WERI-Rb-1 (cell line): ENCODE measurements around the gene UBE2G1.

ENCODE experiments used
- DNase-seq: peaks from one replicate; pipeline ENCODE4 v3.0.0-alpha.2; 2020
- H3K27ac ChIP-seq: fragments of 250-450 bp; sonication (Bioruptor Pico); 2 replicates; pipeline ENCODE4 v1.5.1; 2020; ENCODE audit warnings: mild to moderate bottlenecking, moderate library complexity
- H3K27me3 ChIP-seq: fragments of 250-450 bp; sonication (Bioruptor Pico); 2 replicates; pipeline ENCODE4 v1.5.1; 2021; ENCODE audit warnings: mild to moderate bottlenecking, low read depth, moderate library complexity; ENCODE audit not compliant: insufficient read depth, severe bottlenecking
- H3K36me3 ChIP-seq: fragments of 250-450 bp; sonication (Bioruptor Pico); 2 replicates; pipeline ENCODE4 v1.5.1; 2020; ENCODE audit warnings: mild to moderate bottlenecking, moderate library complexity
- H3K4me3 ChIP-seq: 2 replicates; pipeline ENCODE4 v1.5.1; 2011; ENCODE audit warnings: low read depth, mild to moderate bottlenecking, control low read depth, low read length
- H3K9me3 ChIP-seq: fragments of 250-450 bp; sonication (Bioruptor Pico); 2 replicates; pipeline ENCODE4 v1.5.1; 2021; ENCODE audit warnings: mild to moderate bottlenecking, moderate library complexity; ENCODE audit not compliant: severe bottlenecking
- TF ChIP-seq, protein P1 (sequence below): IDR thresholded peaks from 2 replicates; pipeline ENCODE4 v1.5.1; 2011; ENCODE audit warnings: low read depth, mild to moderate bottlenecking, control low read depth, inconsistent platforms, low read length

Gene UBE2G1

DNA sequence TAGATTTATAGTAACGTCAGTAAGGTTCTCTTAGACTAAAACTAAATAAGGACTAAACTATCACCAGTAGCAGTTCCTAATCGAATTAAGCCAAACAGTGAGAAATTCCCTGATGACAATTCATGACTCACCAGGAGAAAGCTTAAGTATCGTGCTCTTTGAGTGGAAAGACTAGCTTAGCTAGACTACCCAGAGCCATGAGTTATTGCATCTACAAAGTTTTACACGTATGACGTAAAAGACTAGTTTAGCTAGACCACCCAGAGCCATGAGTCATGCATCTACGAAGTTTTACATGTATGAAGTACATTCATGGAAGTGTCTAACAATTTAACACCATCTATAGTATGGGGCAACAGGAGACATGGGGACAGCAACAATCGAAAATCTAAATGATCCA, 36.6 kb downstream of the UBE2G1 start:
- DNase-seq, result no peak
- TF ChIP-seq, protein P1, sequence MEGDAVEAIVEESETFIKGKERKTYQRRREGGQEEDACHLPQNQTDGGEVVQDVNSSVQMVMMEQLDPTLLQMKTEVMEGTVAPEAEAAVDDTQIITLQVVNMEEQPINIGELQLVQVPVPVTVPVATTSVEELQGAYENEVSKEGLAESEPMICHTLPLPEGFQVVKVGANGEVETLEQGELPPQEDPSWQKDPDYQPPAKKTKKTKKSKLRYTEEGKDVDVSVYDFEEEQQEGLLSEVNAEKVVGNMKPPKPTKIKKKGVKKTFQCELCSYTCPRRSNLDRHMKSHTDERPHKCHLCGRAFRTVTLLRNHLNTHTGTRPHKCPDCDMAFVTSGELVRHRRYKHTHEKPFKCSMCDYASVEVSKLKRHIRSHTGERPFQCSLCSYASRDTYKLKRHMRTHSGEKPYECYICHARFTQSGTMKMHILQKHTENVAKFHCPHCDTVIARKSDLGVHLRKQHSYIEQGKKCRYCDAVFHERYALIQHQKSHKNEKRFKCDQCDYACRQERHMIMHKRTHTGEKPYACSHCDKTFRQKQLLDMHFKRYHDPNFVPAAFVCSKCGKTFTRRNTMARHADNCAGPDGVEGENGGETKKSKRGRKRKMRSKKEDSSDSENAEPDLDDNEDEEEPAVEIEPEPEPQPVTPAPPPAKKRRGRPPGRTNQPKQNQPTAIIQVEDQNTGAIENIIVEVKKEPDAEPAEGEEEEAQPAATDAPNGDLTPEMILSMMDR, result no peak
- no peak overlapping the region for H3K27ac ChIP-seq
- H3K27me3 ChIP-seq, result no peaks in the 10 kb centered on the region
- peaks cover 3% of the 10 kb centered on the region for H3K36me3 ChIP-seq
- H3K9me3 ChIP-seq, result no peaks in the 10 kb centered on the region
- no peak overlapping the region for H3K4me3 ChIP-seq

DNA sequence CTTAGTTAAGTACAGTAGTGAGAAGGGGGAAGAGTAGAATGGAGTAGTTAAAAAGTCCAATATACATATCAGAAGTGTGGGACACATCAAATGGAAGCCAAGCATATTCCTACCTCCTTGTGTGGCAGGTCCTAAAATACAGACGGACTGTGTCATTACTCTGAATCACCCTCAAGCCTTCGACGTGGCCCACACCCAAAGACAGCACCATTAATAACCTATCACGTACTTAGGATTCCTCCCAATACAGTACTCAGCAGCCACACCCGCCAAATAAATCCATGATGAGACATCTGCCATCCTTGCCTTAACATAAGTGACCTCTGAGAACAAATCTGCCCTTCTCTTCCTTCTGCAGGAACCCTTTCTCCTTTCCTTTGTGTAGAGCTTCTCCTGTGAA, 38.9 kb downstream of the UBE2G1 start:
- TF ChIP-seq, protein P1, result no peak
- no peak overlapping the region for H3K4me3 ChIP-seq
- H3K36me3 ChIP-seq, result peaks cover 3% of the 10 kb centered on the region
- no peak for DNase-seq
- no peaks in the 10 kb centered on the region for H3K27me3 ChIP-seq
- H3K9me3 ChIP-seq, result no peaks in the 10 kb centered on the region
- H3K27ac ChIP-seq, result no peak overlapping the region

DNA sequence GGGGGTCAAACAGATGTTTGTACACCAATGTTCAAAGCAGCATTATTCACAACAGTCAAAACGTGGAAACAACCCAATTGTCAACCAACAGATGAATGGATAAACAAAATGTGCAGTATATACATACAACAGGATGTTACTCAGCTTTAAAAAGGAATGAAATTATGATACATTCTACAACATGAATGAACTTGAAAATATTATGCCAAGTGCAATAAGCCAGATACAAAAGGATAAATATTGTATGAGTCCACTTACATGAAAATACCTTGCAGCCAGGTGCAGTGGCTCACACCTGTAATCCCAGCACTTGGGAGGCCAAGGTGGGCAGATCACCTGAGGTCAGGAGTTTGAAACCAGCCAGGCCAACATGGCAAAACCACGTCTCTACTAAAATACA, 39.9 kb downstream of the UBE2G1 start:
- Histone ChIP-seq H3K27ac (no peak overlapping the region), H3K4me3 (no peak overlapping the region), H3K36me3 (peaks cover 3% of the 10 kb centered on the region), H3K27me3 (no peaks in the 10 kb centered on the region), H3K9me3 (no peaks in the 10 kb centered on the region)
- TF ChIP-seq, protein P1, result no peak
- no peak for DNase-seq

DNA sequence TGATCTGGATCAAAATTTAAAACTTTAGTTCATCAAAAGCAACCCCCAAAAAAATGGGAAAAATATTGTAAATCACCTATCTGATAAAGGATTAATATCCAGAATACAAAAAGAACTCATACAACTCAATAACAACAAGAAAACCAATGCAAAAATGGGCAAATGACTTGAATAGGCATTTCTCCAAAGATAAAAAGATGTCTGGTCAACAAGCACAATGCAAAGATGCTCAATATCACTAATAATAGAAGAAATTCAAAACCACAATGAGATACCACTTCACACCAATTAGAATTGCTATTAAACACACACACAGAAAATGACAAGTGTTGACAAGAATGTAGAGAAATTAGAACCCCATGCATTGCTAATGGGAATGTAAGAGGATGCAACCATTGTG, 40.4 kb downstream of the UBE2G1 start:
- no peak overlapping the region for H3K27ac ChIP-seq

DNA sequence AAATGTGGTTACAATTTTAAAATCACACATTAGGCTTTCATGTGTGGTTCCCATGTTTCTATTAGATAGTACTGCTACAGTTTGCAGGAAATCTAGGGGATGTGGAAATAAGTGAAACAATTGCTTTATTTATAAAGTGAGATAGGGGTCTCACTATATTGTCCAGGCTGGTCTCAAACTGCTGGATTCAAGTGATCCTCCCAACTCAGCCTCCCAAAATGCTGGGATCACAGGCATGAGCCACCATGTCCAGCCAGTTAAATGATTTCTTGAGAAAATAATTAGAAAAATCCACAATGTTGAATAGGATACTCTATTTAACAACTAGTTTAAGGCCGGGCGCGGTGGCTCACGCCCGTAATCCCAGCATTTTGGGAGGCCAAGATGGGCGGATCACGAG, 42.0 kb downstream of the UBE2G1 start:
- Histone ChIP-seq H3K27ac (no peak overlapping the region), H3K9me3 (no peaks in the 10 kb centered on the region), H3K4me3 (no peak overlapping the region), H3K27me3 (no peaks in the 10 kb centered on the region), H3K36me3 (peaks cover 3% of the 10 kb centered on the region)
- DNase-seq, result no peak
- TF ChIP-seq, protein P1, result no peak

More for the DNA sequence above, 40.4 kb downstream of the UBE2G1 start:
- Histone ChIP-seq H3K4me3 (no peak overlapping the region), H3K27me3 (no peaks in the 10 kb centered on the region), H3K36me3 (peaks cover 3% of the 10 kb centered on the region), H3K9me3 (no peaks in the 10 kb centered on the region)
- DNase-seq, result no peak
- TF ChIP-seq, protein P1, result no peak

DNA sequence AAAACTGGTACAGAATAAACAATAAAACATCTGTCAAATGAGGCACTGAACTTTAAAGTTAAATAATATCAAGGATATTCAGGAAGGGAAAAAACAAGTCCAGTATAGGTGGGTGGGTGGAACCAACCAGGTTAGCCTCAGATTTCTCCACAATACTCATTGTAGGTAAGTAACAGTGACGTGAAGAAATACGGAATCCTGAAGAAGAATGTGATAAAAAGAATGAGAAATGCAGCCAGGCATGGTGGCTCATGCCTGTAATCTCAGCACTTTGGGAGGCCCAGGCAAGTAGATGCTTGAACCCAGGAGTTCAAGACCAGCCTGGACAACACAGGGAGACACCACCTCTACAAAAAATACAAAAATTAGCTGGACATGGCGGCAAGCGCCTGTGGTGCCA, 47.3 kb downstream of the UBE2G1 start:
- no peak for DNase-seq
- Histone ChIP-seq H3K9me3 (no peaks in the 10 kb centered on the region), H3K36me3 (no peaks in the 10 kb centered on the region), H3K27ac (no peak overlapping the region), H3K27me3 (no peaks in the 10 kb centered on the region), H3K4me3 (no peak overlapping the region)
- TF ChIP-seq, protein P1, result no peak
